Left kidney (tissue), 2 donors: ENCODE results near the gene TMEM19. TPM values are rescaled to one million over a fixed set of nuclear protein-coding genes. Genes with fewer than 3 reads are reported as not detected.
A peak's percentile ranks its signal among the peaks of the same experiment; 100 is the strongest.
"Not testable (repeated sequence)": the region's sequence is repeated elsewhere in the genome, so short reads cannot be mapped to it uniquely, and the experiment has no call there.

Source experiments
- DNase-seq: peaks from one replicate; pipeline ENCODE4 v3.0.0-alpha.2; 2013
- polyA plus RNA-seq: library from polyadenylated mRNA; unstranded; fragments of 120-200 nt; gene quantifications from one replicate; pipeline ENCODE4 v1.2.1, GENCODE V29; 2013; ENCODE audit not compliant: insufficient read length

Gene TMEM19
- polyA plus RNA-seq, 1 donor = 40.0 TPM

GRCh38 chr12:71664411-71665089 is 21.3 kb upstream of the TMEM19 start:
- no peak for DNase-seq

DNA sequence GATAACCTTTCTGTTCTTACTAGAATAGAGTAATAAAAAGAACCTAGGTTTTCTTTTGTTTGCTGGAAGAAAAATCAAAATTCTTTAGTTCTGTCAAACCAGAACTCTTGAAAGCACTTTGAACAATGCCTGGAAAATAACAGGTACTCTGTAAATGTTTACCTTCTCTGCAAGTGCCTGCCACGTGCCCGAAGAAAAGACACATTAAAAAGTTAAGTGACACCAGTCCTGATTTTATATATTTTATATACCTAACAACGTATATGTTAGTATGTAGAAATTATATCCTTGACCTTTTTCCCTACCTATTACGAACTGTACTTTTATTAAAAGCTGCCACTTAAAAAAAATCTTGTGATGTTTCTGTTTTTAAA is 20.8 kb upstream of the TMEM19 start:
- peak; percentile 19 for DNase-seq

GRCh38 chr12:71666259-71666658 is 19.6 kb upstream of the TMEM19 start:
- DNase-seq = no peak

GRCh38 chr12:71671311-71671710 is 14.6 kb upstream of the TMEM19 start:
- no peak for DNase-seq

DNA sequence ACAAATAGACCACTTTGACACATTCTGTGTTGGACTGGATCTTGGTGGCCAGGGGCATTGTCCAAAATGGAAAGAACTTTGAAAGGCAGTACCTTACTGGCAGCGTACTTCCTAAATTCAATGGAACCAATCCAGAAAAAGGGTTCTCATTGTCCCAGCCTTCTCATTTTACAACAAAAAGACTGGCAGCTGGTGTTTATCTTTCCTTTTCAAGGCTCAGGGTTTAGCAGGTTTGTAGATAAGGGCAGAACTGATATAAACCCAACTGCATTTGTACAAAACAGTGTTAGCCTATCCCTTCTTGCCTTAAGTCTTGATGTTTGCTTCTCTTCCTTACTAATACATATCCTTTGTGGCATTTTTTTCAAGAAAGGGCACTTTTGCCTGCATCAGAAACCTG is 14.1 kb upstream of the TMEM19 start:
- DNase-seq = no peak

GRCh38 chr12:71682466-71682865 is 3.4 kb upstream of the TMEM19 start:
- no peak for DNase-seq

- DNase-seq = no peak
These were observed 2.2 kb upstream of the TMEM19 start for GRCh38 chr12:71683633-71684032.

- DNase-seq = no peak
These were observed 1.8 kb upstream of the TMEM19 start for GRCh38 chr12:71684081-71684480.

- no peak for DNase-seq
These were observed 473 bp upstream of the TMEM19 start for GRCh38 chr12:71685312-71685906.

- DNase-seq = no peak
These were observed 760 bp downstream of the TMEM19 start for GRCh38 chr12:71686658-71687025.

- not testable (repeated sequence) for DNase-seq
These were observed 1.3 kb downstream of the TMEM19 start for GRCh38 chr12:71687172-71687571.

DNA sequence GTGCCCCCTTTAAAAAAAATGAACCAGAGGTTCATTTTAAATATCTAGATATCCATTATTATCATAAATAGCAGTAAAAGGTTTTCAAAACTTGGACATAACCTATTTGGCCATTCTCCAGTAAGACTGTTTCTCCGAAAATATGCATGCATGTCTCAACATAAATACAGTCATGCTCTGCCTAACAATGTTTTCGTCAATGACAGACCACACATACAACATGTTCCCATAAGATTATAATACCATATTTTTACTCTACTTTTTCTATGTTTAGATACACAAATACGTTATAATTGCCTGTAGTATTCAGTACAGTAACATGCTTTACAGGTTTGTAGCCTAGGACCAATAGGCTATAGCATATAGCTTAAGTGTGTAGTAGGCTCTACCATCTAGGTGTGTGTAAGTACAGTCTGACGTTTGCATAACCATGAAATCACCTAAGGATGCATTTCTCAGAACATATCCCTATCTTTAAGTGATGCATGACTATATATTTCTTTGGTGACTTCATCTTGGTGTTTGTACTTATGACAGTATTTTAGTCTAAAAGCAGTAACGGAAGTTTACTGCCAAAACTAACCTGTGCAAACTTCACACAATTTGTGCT is 3.2 kb downstream of the TMEM19 start:
- no peak for DNase-seq

DNA sequence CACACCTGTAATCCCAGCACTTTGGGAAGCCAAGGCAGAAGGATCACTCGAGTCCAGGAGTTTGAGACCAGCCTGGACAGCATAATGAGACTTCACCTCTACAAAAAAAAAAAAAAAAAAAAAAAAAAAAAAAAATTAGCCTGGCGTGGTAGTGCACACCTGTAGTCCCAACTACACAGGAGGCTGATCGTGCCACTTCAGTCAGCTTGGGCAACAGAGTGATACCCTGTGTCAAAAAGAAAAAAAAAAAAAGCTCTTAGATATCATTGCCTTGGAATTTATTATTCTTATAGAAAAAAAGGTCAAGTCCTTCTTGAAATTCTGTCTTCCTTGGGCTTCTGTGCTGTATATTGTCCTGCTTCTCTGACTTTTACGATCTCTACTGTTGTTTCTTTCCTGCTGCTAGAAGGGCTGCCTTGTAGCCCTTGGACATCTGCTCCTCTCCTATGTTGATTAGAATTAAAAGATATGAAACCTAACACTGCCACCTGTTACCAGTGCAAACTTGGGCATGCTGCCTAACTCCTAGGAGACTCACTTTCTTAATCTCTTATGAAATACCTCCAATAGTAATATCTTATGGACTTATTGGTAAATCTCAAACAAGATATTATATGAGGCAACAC is 5.7 kb downstream of the TMEM19 start:
- no peak for DNase-seq

GRCh38 chr12:71693126-71693525 is 7.2 kb downstream of the TMEM19 start:
- no peak for DNase-seq

DNA sequence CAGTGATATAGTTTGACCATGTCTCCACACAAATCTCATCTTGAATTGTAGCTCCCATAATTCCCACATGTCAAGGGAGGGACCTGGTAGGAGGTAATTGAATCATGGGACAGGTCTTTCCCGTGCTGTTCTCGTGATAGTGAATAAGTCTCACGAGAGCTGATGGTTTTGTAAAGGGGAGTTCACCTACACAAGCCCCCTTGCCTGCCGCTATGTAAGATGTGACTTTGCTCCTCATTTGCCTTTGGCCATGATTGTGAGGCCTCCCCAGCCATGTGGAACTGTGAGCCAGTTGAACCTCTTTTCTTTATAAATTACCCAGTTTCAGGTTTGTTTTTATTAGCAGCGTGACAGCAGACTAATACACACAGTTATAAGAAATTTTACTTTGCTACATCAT is 7.8 kb downstream of the TMEM19 start:
- not testable (repeated sequence) for DNase-seq

GRCh38 chr12:71694099-71694820 is 8.4 kb downstream of the TMEM19 start:
- DNase-seq = no peak

GRCh38 chr12:71695782-71696181 is 9.9 kb downstream of the TMEM19 start:
- no peak for DNase-seq

DNA sequence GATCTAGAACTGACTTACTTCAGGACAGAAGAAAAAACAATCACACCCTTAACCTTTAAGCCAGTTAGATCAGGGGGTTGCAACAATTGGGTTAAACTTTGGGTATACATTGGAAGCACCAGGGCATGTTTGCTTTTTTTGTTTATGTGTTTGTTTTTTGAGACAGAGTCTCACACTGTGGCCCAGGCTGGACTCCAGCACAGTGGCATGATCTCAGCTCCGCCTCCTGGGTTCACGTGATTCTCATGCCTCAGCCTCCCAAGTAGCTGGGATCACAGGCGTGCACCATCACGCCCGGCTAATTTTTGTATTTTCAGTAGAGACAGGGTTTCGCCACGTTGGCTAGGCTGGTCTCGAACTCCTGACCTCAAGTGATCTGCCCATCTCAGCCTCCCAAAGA is 16.3 kb downstream of the TMEM19 start:
- not testable (repeated sequence) for DNase-seq

GRCh38 chr12:71702590-71702989 is 16.7 kb downstream of the TMEM19 start:
- no peak for DNase-seq

GRCh38 chr12:71703206-71703605 is 17.3 kb downstream of the TMEM19 start:
- no peak for DNase-seq

GRCh38 chr12:71704920-71705319 is 19.0 kb downstream of the TMEM19 start:
- peak; percentile 15 for DNase-seq

GRCh38 chr12:71708658-71709057 is 22.8 kb downstream of the TMEM19 start:
- no peak for DNase-seq
